OCI-LY1 (cell line): ENCODE results near the gene ZMYND10.
A peak's percentile ranks its signal among the peaks of the same experiment; 100 is the strongest.

ENCODE experiments used
- H2AFZ ChIP-seq: fragments of 200-600 bp; sonication (generic), shearing (Covaris generic); 2 replicates; pipeline ENCODE4 v1.6.0; 2014; ENCODE audit warnings: antibody characterized with exemption, mild to moderate bottlenecking, low read length
- H3F3A ChIP-seq: fragments of 200-600 bp; sonication (generic), shearing (Covaris generic); 2 replicates; pipeline ENCODE4 v1.6.0; 2014; ENCODE audit warnings: mild to moderate bottlenecking, antibody characterized with exemption, low read length, moderate library complexity; ENCODE audit not compliant: insufficient read depth
- H3K27ac ChIP-seq: fragments of 200-600 bp; sonication (generic); 2 replicates; pipeline ENCODE4 v1.5.1; 2014; ENCODE audit warnings: low read length, mixed run types, mild to moderate bottlenecking, low read depth; ENCODE audit not compliant: poor library complexity, severe bottlenecking
- H3K27me3 ChIP-seq: fragments of 200-600 bp; sonication (generic); 2 replicates; pipeline ENCODE4 v1.6.0; 2014; ENCODE audit warnings: antibody characterized with exemption, mild to moderate bottlenecking, low read length, moderate library complexity; ENCODE audit not compliant: insufficient read depth
- H3K36me3 ChIP-seq: fragments of 200-600 bp; sonication (generic); 2 replicates; pipeline ENCODE4 v1.6.1; 2014; ENCODE audit warnings: mild to moderate bottlenecking, antibody characterized with exemption, low read length, moderate library complexity, mixed read lengths; ENCODE audit not compliant: insufficient read depth
- H3K4me1 ChIP-seq: fragments of 200-600 bp; sonication (generic); 2 replicates; pipeline ENCODE4 v1.5.1; 2014; ENCODE audit warnings: mild to moderate bottlenecking, low read length, moderate library complexity; ENCODE audit not compliant: insufficient read depth, severe bottlenecking
- H3K4me2 ChIP-seq: fragments of 200-600 bp; sonication (generic), shearing (Covaris generic); 2 replicates; pipeline ENCODE4 v1.6.1; 2014; ENCODE audit warnings: low read length
- H3K4me3 ChIP-seq: fragments of 200-600 bp; sonication (generic); 2 replicates; pipeline ENCODE4 v1.5.1; 2014; ENCODE audit warnings: low read length, low read depth, mild to moderate bottlenecking, mixed read lengths; ENCODE audit not compliant: poor library complexity, severe bottlenecking
- H3K79me2 ChIP-seq: fragments of 200-600 bp; shearing (Covaris generic); 2 replicates; pipeline ENCODE4 v1.6.1; 2016; ENCODE audit warnings: mixed run types, low read length, mixed read lengths; ENCODE audit not compliant: insufficient read depth
- H3K9ac ChIP-seq: fragments of 200-600 bp; sonication (generic), shearing (Covaris generic); 2 replicates; pipeline ENCODE4 v1.6.1; 2014; ENCODE audit warnings: mild to moderate bottlenecking, low read length, mixed read lengths
- H3K9me2 ChIP-seq: fragments of 200-600 bp; sonication (generic), shearing (Covaris generic); 2 replicates; pipeline ENCODE4 v1.6.1; 2014; ENCODE audit warnings: low read depth, mild to moderate bottlenecking, low read length, mixed read lengths
- H3K9me3 ChIP-seq: fragments of 200-600 bp; shearing (Covaris generic); 2 replicates; pipeline ENCODE4 v1.6.1; 2014; ENCODE audit warnings: low read length, mixed read lengths
- H4K20me1 ChIP-seq: fragments of 200-600 bp; sonication (generic), shearing (Covaris generic); 2 replicates; pipeline ENCODE4 v1.6.0; 2016; ENCODE audit warnings: mild to moderate bottlenecking, low read length; ENCODE audit not compliant: insufficient read depth
- CTCF ChIP-seq: fragments of 200-600 bp; sonication (generic), shearing (Covaris generic); IDR thresholded peaks from 2 replicates; pipeline ENCODE4 v1.5.1; 2017; ENCODE audit warnings: mild to moderate bottlenecking, antibody characterized with exemption, low read length, moderate library complexity, mixed read lengths
- EZH2 ChIP-seq: fragments of 200-600 bp; sonication (generic), shearing (Covaris generic); IDR thresholded peaks from 2 replicates; pipeline ENCODE4 v1.8.0; 2017; ENCODE audit warnings: borderline replicate concordance, mixed run types, mild to moderate bottlenecking, antibody characterized with exemption, low read length, moderate library complexity, mixed read lengths

Gene ZMYND10

DNA sequence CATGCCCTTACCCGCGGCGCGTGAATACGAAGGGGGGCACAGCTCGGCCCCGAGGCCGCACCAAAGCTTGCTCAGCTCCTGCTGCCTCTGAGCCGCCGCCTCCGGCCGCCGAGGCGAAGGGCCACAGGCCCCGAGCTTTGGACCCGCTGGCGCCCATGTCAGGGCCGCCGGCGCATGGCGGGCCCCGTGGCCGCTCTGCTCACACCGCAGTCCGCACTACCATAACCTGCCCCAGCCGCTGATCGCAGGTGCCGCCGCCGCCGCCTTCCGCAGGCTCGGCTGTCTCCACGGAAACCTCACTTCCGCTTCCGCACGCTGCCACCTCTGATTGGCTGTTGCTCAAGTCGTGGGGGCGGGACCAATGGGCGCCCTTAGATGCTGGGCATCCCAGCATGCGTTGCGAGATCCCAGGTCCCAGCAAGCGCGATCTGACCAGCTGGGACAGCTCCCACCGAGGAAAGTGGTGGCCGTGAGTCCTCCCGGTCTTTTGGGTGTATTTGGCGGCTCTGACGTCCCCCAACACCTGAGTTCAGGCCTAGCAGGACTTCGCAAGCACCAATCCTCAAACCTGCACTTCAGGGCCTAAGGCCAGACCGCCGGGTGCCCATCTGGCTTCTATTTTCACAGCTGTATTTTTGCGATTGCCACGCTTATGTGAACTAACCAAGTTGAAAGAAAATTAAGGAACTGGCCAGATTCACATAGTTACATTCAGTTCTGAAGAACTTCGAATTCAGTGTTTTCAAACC, 17.4 kb downstream of the ZMYND10 start, which contains the start of gene TUSC2:
Gene TUSC2, minus strand, starts transcription at position 281 of the 749 bp plus-strand sequence. Its CDS starts 124 bp downstream, at position 157.
- Histone ChIP-seq H3K4me3 (peak within 1 kb of the TSS; percentile 91), H3K9ac (peak within 1 kb of the TSS; percentile 99), H3K4me1 (peaks cover 20% of the 10 kb centered on the region), H3K79me2 (peaks cover 7% of the 10 kb centered on the region; the same call in 1 of the 2 replicates), H3K4me2 (peak within 1 kb of the TSS; percentile 68), H3K27me3 (no peaks in the 10 kb centered on the region), H4K20me1 (no peaks in the 10 kb centered on the region), H3F3A (no peaks in the 10 kb centered on the region), H2AFZ (no peak within 1 kb of the TSS), H3K36me3 (peaks cover 44% of the 10 kb centered on the region), H3K9me2 (no peaks in the 10 kb centered on the region), H3K9me3 (no peaks in the 10 kb centered on the region), H3K27ac (peak within 1 kb of the TSS; percentile 42)
- TF ChIP-seq EZH2 (no peak), CTCF (no peak)

- peak overlapping the region; percentile 99 for H3K9ac ChIP-seq
- H3K4me2 ChIP-seq = peak overlapping the region; percentile 68
- H3K79me2 ChIP-seq = peaks cover 7% of the 10 kb centered on the region; the same call in 1 of the 2 replicates
- no peaks in the 10 kb centered on the region for H3K9me3 ChIP-seq
- peaks cover 29% of the 10 kb centered on the region for H3K4me1 ChIP-seq
- no peaks in the 10 kb centered on the region for H4K20me1 ChIP-seq
- H3F3A ChIP-seq = no peaks in the 10 kb centered on the region
- no peaks in the 10 kb centered on the region for H3K27me3 ChIP-seq
- H3K36me3 ChIP-seq = peaks cover 40% of the 10 kb centered on the region
- peak overlapping the region; percentile 91 for H3K4me3 ChIP-seq
- no peak overlapping the region for H2AFZ ChIP-seq
- no peaks in the 10 kb centered on the region for H3K9me2 ChIP-seq
- no peak overlapping the region for H3K27ac ChIP-seq
- TF ChIP-seq EZH2 = no peak
- no peak for TF ChIP-seq CTCF
These were observed 18.4 kb downstream of the ZMYND10 start for GRCh38 chr3:50327129-50327528.

DNA sequence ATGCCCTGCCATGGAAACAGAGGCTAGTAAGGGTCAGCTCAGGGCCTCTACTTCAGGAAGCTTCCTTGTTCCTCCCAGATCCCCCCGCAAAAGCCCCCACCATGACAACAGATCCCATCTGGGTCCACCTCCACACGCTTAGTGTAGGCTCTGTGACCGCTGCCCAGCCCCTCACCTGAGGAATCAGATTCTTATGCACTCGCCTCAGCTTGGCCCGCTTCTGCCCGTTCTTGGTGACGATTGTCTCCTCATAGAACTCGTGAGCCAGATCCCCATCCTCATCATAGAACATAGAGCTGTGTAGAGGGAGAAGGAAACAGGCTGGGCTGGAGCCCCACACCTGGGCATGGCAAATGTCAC, 19.4 kb downstream of the ZMYND10 start:
- no peaks in the 10 kb centered on the region for H3F3A ChIP-seq
- H3K27ac ChIP-seq = no peak overlapping the region
- H3K79me2 ChIP-seq = peaks cover 7% of the 10 kb centered on the region; the same call in 1 of the 2 replicates
- H3K4me1 ChIP-seq = peaks cover 32% of the 10 kb centered on the region
- no peaks in the 10 kb centered on the region for H4K20me1 ChIP-seq
- no peak overlapping the region for H3K4me3 ChIP-seq
- H3K9ac ChIP-seq = no peak overlapping the region
- H3K36me3 ChIP-seq = peaks cover 31% of the 10 kb centered on the region
- H2AFZ ChIP-seq = no peak overlapping the region
- H3K27me3 ChIP-seq = no peaks in the 10 kb centered on the region
- TF ChIP-seq CTCF = no peak
- TF ChIP-seq EZH2 = no peak
- no peaks in the 10 kb centered on the region for H3K9me2 ChIP-seq
- no peaks in the 10 kb centered on the region for H3K9me3 ChIP-seq
- H3K4me2 ChIP-seq = no peak overlapping the region
